ENCODE results near the gene SPECC1L.

DNA sequence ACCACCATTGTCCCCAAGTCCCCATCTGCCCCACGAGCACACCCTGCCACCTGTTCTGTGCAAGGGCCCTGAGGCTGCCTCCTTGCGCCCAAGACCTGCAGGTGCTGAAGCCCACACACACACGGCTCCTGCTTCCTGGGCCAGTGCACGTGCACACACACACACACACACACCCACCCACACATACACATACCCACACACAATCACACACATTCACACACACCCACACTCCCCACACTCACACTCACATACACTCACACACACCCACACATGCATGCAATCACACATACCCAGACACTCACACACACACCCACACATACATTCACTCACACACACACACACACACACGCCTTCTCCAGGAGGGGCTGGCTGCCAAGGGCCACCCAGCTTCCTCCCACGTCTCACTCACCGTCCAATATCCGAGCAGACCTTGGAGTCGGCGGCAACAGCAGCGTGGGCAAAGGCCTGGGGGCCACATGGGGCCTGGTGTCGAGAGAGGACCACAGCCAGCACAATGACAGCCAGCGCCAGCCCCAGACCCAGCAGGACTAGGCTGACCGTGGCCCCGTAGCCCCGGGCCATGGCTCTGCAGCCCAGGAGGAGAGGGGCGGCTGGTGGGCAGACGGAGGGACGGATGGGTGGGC is 26.4 kb upstream of the SPECC1L start:
- TF ChIP-seq SIN3A (IDR thresholded peaks at IDR 0.05; ENCODE audit: low read depth) = no peak
- TF ChIP-seq POLR2A (IDR thresholded peaks at IDR 0.05; ENCODE audit: borderline replicate concordance, extremely low read depth, insufficient read depth, insufficient read length) = no peak
- TF ChIP-seq, protein P1, sequence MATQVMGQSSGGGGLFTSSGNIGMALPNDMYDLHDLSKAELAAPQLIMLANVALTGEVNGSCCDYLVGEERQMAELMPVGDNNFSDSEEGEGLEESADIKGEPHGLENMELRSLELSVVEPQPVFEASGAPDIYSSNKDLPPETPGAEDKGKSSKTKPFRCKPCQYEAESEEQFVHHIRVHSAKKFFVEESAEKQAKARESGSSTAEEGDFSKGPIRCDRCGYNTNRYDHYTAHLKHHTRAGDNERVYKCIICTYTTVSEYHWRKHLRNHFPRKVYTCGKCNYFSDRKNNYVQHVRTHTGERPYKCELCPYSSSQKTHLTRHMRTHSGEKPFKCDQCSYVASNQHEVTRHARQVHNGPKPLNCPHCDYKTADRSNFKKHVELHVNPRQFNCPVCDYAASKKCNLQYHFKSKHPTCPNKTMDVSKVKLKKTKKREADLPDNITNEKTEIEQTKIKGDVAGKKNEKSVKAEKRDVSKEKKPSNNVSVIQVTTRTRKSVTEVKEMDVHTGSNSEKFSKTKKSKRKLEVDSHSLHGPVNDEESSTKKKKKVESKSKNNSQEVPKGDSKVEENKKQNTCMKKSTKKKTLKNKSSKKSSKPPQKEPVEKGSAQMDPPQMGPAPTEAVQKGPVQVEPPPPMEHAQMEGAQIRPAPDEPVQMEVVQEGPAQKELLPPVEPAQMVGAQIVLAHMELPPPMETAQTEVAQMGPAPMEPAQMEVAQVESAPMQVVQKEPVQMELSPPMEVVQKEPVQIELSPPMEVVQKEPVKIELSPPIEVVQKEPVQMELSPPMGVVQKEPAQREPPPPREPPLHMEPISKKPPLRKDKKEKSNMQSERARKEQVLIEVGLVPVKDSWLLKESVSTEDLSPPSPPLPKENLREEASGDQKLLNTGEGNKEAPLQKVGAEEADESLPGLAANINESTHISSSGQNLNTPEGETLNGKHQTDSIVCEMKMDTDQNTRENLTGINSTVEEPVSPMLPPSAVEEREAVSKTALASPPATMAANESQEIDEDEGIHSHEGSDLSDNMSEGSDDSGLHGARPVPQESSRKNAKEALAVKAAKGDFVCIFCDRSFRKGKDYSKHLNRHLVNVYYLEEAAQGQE (IDR thresholded peaks at IDR 0.05; ENCODE audit: low read depth) = no peak
- TF ChIP-seq SP1 (IDR thresholded peaks at IDR 0.05; ENCODE audit: low read depth) = no peak
- TF ChIP-seq, protein P2, sequence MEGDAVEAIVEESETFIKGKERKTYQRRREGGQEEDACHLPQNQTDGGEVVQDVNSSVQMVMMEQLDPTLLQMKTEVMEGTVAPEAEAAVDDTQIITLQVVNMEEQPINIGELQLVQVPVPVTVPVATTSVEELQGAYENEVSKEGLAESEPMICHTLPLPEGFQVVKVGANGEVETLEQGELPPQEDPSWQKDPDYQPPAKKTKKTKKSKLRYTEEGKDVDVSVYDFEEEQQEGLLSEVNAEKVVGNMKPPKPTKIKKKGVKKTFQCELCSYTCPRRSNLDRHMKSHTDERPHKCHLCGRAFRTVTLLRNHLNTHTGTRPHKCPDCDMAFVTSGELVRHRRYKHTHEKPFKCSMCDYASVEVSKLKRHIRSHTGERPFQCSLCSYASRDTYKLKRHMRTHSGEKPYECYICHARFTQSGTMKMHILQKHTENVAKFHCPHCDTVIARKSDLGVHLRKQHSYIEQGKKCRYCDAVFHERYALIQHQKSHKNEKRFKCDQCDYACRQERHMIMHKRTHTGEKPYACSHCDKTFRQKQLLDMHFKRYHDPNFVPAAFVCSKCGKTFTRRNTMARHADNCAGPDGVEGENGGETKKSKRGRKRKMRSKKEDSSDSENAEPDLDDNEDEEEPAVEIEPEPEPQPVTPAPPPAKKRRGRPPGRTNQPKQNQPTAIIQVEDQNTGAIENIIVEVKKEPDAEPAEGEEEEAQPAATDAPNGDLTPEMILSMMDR (IDR thresholded peaks at IDR 0.05 in 2 of 3, conservative IDR thresholded peaks at IDR 0.05 in 1 of 3; ENCODE audit: borderline replicate concordance in 1 of 3, insufficient read depth in 1 of 3, low read depth in 2 of 3, low read length in 2 of 3) = no peak
- no peak for TF ChIP-seq ZNF274 (IDR thresholded peaks at IDR 0.05; ENCODE audit: low read depth, low read length)
- no peak for TF ChIP-seq POLR2AphosphoS5 (IDR thresholded peaks at IDR 0.05; ENCODE audit: low read depth, low read length)
- TF ChIP-seq SRF (IDR thresholded peaks at IDR 0.05; ENCODE audit: low read depth) = no peak
